NCI-H2171 treated with DMSO at 0.1 percent for 48 hours (cell line): ENCODE data around the gene STK4.
A peak's percentile ranks its signal among the peaks of the same experiment; 100 is the strongest.
"Not testable (repeated sequence)": the region's sequence is repeated elsewhere in the genome, so short reads cannot be mapped to it uniquely, and the experiment has no call there.

Experiments
- DNase-seq: peaks from one replicate; lab custom pipeline; 2025; lab: John Stamatoyannopoulos, UW

Gene STK4

GRCh38 chr20:45055056-45055455, 88.7 kb downstream of the STK4 start:
- no peak for DNase-seq

GRCh38 chr20:45056473-45057173, 90.3 kb downstream of the STK4 start:
- no peak for DNase-seq

GRCh38 chr20:45058168-45058850, 92.0 kb downstream of the STK4 start:
- DNase-seq, result no peak

DNA sequence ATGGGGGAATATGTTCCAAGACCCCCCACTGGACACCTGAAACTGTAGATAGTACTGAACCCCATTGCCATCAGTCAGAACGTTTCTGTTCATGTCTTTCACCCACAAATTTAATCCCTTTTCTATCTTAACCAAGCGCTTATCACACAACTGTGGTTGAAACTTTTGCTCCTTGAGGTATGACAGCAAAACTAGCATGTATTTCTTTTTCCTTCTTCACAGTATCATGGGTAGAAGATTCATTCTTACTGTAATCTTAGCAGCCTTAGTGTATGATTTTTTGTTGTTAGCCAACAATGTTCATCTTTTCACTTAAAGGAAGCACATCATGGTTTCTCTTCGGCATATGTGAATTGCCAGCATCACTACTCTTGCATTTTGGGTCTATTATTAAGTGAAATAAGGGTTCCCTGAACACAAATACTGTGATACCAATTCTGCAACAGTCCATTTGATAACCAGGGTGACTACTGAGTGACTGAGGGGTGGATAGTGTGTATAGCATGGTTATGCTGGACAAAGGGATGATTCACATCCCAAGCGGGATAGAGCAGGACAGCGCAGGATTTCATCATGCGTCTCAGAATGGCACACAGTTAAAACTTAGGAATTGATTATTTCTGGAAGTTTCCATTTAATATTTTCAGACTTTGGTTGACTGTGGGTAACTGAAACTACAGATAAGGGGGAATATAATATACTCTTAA, 92.9 kb downstream of the STK4 start:
- DNase-seq, result no peak

DNA sequence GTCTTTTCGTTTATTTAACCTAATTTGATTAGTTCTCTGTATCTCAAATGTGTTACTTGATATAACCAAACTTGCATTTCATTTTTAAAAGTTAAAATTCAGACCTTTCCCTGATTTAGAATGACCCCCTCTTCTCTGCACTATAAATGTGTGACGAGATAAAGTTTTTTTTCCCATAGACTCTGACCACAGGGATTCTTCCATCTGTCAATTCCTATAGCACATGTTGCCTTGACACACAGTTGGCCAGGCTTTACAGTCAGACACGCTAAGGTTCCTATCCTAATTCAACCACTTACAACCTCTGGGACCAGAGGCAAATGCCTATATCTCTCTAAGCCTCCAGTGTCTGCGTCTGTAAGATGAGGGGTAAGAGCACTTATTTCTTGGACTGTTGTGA, 94.0 kb downstream of the STK4 start:
- no peak for DNase-seq

DNA sequence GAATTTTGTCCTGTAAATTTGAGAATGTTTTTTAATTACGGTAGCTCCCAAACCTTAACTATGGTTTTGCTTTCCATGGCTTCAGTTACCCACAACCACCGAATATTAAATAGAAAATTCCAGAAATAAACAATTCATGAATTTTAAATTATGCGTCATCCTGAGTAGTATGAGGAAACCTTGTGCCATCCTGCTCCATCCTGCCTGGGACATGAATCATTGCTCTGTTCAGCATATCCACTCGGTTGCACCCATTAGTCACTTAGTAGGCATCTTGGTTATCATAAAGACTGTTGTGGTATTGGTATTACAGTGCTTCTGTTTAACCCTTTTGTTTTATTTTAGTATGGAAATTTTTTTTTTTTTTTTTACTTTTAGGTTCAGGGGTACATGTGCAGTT, 94.9 kb downstream of the STK4 start:
- DNase-seq, result no peak

DNA sequence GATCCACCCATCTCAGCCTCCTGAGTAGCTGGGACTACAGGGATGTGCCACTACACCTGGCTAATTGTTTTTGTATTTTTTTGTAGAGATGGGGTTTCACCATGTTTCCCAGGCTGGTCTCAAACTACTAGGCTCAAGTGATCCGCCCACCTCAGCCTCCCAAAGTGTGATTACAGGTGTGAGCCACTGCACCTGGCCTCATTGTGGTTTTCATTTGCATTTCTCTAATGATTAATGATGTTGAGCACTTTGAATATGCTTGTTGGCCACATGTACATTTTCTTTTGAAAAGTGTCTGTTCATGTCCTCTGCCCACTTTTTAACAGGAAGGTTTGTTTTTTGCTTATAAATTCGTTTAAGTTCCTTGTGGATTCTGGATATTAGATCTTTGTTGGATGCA, 96.8 kb downstream of the STK4 start:
- not testable (repeated sequence) for DNase-seq

- no peak for DNase-seq
Observed at GRCh38 chr20:45064812-45065211, 98.5 kb downstream of the STK4 start.

DNA sequence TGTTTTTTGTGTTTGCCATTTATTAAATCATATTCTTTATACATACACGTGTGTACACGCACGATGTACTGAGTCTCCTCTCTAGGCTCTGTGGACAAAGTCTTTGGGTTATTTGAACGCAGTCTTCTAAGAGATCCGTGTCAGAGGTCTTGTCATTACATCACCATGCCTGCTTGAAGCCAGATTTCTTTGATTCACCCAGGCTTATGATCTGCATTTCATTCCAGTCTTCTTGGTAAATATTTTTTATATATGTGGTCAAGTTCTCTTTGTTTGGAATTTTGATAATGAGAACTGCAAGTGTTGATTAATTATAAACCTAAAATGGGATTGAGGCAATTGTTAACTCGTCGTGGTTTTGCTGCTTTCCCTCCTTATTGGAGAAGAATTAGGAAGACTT, 100.1 kb downstream of the STK4 start:
- DNase-seq, result no peak

GRCh38 chr20:45067087-45067486, 100.8 kb downstream of the STK4 start:
- no peak for DNase-seq

DNA sequence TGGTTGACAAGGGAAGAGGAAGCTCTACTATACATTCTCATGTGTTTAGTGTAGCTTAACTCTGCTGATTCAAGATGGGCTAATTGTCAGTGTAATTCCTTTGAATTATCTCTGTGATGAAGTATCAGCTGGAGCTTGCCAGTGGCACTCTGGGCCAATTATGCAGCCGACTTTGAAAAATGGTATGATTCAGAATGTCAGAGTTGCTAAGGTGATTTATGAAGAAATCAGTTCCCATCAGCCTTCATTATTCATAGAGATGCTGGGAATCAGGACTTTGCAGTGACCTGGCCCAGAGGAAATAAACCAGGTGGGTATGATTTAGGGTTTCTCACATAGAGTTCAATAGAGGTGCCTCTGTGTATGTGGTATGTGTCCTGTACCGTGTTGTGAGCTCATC, 101.2 kb downstream of the STK4 start:
- DNase-seq, result no peak

DNA sequence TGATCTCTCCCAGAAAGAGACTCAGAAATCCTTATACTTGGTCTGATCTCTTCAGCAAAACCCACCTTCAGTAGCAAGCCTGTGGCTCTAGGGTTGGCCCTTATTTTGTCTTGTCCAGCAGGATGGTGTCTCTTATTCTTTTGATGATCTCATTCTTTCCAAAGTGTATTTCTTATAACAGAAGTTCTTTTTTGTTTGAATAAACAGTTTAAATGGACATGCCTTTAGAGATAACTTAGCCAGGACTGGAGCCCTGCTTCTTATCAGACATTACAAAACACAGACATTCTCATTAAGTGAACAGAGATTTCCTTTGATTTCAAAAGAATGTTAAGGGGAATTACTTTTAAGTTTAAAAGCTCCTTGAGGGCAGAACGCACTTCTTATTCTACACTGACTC, 102.9 kb downstream of the STK4 start:
- DNase-seq, result no peak

DNA sequence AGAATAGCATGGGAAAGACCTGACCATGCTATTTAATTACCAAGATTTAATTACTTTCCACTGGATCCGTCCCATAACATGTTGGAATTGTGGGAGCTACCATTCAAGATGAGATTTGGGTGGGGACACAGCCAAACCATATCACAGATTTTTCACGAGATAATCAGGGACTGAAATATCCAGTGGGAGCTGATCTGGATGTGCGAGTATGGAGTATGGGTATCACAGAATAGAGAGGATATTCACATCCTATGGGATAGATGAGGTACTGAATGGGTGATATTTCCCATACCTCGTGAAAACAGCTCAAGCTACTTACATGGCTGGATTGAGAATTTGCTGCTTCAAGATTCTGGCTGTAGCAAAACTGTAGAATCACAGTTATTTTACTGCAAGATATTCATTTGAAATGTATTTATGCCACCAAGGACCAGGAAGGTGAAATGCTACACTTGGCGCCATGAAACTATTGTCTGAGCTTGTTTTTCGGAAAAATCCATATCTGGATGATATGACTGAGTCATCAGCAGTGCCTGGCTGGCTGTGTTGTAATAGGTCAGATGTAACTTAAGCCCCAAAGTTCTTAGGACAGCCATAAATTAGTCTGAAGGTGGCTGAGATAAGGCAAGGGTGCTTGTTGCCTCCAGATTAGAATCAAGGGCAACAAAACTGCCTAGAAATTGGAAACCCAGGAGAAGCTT, 104.8 kb downstream of the STK4 start:
- DNase-seq, result no peak

DNA sequence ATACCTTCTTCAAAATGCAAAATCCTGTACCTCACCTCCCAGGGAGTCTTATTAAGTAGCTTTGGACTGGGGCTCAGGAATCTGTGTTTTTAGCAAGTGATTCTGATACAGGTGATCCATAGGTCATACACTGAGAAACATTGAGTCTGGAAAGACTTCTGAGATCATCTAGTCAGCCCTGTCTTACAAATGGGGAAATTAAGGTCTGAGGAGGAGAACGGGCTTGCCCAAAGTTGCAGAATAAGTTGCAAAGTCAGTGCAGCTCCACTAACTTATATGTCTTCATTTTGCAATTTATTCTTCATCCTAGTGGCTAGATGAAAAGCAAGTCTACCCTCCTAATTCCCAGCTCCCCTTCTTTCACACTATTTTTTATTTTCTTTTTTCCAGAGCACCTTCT, 105.8 kb downstream of the STK4 start:
- DNase-seq, result no peak

- DNase-seq, result no peak
Observed at GRCh38 chr20:45073221-45073620, 106.9 kb downstream of the STK4 start.

DNA sequence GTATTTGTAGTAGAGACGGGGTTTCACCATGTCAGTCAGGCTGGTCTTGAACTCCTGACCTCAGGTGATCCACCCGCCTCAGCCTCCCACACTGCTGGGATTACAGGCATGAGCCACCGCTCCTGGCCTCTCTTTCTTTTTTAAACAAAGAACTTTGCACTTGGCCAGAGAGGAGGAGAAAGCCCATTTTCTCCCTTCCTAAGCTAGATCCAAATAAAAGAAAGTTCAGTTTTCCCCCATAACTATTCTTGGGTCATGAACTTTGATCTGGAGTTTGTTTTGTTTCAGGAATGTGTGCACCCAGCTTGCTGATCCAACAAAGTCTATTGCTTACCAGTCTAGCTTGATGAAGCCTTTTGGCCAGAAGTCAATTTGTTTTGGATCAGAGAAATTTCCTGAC, 111.2 kb downstream of the STK4 start:
- no peak for DNase-seq

- DNase-seq, result peak; percentile 16
Observed at GRCh38 chr20:45080867-45081624, 114.7 kb downstream of the STK4 start.

GRCh38 chr20:45082468-45082867, 116.2 kb downstream of the STK4 start:
- no peak for DNase-seq

- DNase-seq, result no peak
Observed at GRCh38 chr20:45083127-45083526, 116.8 kb downstream of the STK4 start.

- no peak for DNase-seq
Observed at GRCh38 chr20:45085289-45085688, 119.0 kb downstream of the STK4 start.

DNA sequence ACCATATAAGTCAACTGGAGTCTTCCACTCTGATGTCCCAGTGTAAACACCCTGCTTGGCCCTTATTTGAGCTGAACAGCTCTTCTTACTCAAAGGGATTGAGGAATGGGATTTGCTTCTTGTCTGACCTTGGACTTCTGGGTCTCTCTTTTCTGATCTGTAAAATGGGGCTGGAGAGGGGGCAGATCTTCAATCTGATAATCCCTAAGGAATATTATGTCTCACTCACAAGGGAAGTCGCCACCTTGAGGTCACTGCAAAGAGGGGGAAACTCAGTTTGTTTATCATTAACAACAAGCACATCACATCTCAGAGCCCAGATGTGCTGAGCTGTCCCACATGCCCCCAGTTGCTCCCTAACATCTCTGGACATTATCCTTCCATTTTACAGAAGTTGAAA, 119.6 kb downstream of the STK4 start:
- DNase-seq, result no peak
